Measurements from ENCODE around the gene RALGAPA1.

RALGAPA1 gene

GRCh38 chr14:35539969-35540368 is 269.1 kb downstream of the RALGAPA1 start:
- TF ChIP-seq, protein P1, sequence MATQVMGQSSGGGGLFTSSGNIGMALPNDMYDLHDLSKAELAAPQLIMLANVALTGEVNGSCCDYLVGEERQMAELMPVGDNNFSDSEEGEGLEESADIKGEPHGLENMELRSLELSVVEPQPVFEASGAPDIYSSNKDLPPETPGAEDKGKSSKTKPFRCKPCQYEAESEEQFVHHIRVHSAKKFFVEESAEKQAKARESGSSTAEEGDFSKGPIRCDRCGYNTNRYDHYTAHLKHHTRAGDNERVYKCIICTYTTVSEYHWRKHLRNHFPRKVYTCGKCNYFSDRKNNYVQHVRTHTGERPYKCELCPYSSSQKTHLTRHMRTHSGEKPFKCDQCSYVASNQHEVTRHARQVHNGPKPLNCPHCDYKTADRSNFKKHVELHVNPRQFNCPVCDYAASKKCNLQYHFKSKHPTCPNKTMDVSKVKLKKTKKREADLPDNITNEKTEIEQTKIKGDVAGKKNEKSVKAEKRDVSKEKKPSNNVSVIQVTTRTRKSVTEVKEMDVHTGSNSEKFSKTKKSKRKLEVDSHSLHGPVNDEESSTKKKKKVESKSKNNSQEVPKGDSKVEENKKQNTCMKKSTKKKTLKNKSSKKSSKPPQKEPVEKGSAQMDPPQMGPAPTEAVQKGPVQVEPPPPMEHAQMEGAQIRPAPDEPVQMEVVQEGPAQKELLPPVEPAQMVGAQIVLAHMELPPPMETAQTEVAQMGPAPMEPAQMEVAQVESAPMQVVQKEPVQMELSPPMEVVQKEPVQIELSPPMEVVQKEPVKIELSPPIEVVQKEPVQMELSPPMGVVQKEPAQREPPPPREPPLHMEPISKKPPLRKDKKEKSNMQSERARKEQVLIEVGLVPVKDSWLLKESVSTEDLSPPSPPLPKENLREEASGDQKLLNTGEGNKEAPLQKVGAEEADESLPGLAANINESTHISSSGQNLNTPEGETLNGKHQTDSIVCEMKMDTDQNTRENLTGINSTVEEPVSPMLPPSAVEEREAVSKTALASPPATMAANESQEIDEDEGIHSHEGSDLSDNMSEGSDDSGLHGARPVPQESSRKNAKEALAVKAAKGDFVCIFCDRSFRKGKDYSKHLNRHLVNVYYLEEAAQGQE (IDR thresholded peaks at IDR 0.05; ENCODE audit: insufficient read depth in 1 of 2, low read depth in 2 of 2, low read length in 2 of 2): no peak
- TF ChIP-seq TAF1 (IDR thresholded peaks at IDR 0.05; ENCODE audit: borderline replicate concordance, insufficient read depth, low read length) (no peak), SIN3A (IDR thresholded peaks at IDR 0.05; ENCODE audit: borderline replicate concordance, insufficient read depth, low read length) (no peak), POLR2AphosphoS5 (IDR thresholded peaks at IDR 0.05; ENCODE audit: low read depth, low read length) (no peak), FOXP2 (optimal IDR thresholded peaks at IDR 0.05; ENCODE audit: borderline replicate concordance, extremely low read depth, extremely low read length, insufficient read depth) (no peak)

DNA sequence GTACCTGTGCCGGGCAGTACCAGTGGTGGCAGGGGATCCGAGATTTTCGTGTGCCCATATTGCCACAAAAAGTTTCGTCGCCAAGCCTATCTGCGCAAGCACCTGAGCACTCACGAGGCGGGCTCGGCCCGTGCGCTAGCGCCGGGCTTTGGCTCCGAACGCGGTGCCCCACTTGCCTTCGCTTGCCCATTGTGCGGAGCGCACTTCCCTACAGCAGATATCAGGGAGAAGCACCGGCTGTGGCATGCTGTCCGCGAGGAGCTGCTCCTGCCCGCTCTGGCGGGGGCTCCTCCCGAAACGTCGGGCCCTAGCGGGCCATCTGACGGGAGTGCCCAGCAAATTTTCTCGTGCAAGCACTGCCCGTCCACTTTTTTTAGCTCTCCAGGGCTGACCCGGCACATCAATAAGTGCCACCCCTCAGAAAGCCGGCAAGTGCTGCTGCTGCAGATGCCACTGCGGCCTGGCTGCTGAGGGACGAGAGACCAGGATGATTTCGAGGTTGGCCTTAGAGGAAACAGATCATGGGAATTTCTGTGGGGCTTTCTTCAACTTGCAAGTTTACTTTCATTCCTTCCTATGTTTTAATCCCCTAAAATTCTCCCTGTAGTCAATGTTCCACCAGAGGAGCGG is 273.5 kb downstream of the RALGAPA1 start:
- TF ChIP-seq FOXP2 (optimal IDR thresholded peaks at IDR 0.05; ENCODE audit: borderline replicate concordance, extremely low read depth, extremely low read length, insufficient read depth): no peak
- TF ChIP-seq, protein P1 (IDR thresholded peaks at IDR 0.05; ENCODE audit: insufficient read depth in 1 of 2, low read depth in 2 of 2, low read length in 2 of 2): no peak
- no peak for TF ChIP-seq SIN3A (IDR thresholded peaks at IDR 0.05; ENCODE audit: borderline replicate concordance, insufficient read depth, low read length)
- TF ChIP-seq TAF1 (IDR thresholded peaks at IDR 0.05; ENCODE audit: borderline replicate concordance, insufficient read depth, low read length): no peak
- no peak for TF ChIP-seq POLR2AphosphoS5 (IDR thresholded peaks at IDR 0.05; ENCODE audit: low read depth, low read length)

GRCh38 chr14:35534873-35535482 is 274.1 kb downstream of the RALGAPA1 start:
- no peak for TF ChIP-seq POLR2AphosphoS5 (IDR thresholded peaks at IDR 0.05; ENCODE audit: low read depth, low read length)
- TF ChIP-seq FOXP2 (optimal IDR thresholded peaks at IDR 0.05; ENCODE audit: borderline replicate concordance, extremely low read depth, extremely low read length, insufficient read depth): peak; percentile 25
- peak; percentile 100 for TF ChIP-seq SIN3A (IDR thresholded peaks at IDR 0.05; ENCODE audit: borderline replicate concordance, insufficient read depth, low read length)
- no peak for TF ChIP-seq TAF1 (IDR thresholded peaks at IDR 0.05; ENCODE audit: borderline replicate concordance, insufficient read depth, low read length)
- TF ChIP-seq, protein P1 (IDR thresholded peaks at IDR 0.05; ENCODE audit: insufficient read depth in 1 of 2, low read depth in 2 of 2, low read length in 2 of 2): peak; percentile 98 to 99

GRCh38 chr14:35534208-35534872 is 274.8 kb downstream of the RALGAPA1 start:
- no peak for TF ChIP-seq FOXP2 (optimal IDR thresholded peaks at IDR 0.05; ENCODE audit: borderline replicate concordance, extremely low read depth, extremely low read length, insufficient read depth)
- TF ChIP-seq, protein P1 (IDR thresholded peaks at IDR 0.05; ENCODE audit: insufficient read depth in 1 of 2, low read depth in 2 of 2, low read length in 2 of 2): 0 out of 4 replicates have a peak, but pooled peaks of 1 of the 2 experiments have one; percentile 33

All from PFSK-1 (cell line).